ENCODE data around the gene NSD1. TPM values are rescaled to one million over a fixed set of nuclear protein-coding genes. Genes with fewer than 3 reads are reported as not detected.

The NSD1 gene
- total RNA-seq, 1 donor from 2014 or later: 38.5 TPM

Other genes with a start within 250 kb of the NSD1 start
- 3.7 TPM for gene HK3, start 234.4 kb upstream of the NSD1 start, total RNA-seq
- 32.9 TPM for gene UIMC1, start 127.0 kb upstream of the NSD1 start, total RNA-seq
- 8.3 TPM for gene ZNF346, start 111.1 kb upstream of the NSD1 start, total RNA-seq
- gene FGFR4, start 46.9 kb upstream of the NSD1 start, total RNA-seq: 1.4 TPM
- 21.6 TPM for gene RAB24, start 169.9 kb downstream of the NSD1 start, total RNA-seq
- 35.2 TPM for gene PRELID1, start 170.0 kb downstream of the NSD1 start, total RNA-seq
- gene MXD3, start 178.1 kb downstream of the NSD1 start, total RNA-seq: 1.7 TPM
- gene LMAN2, start 217.9 kb downstream of the NSD1 start, total RNA-seq: 61.2 TPM
- 2.0 TPM for gene RGS14, start 224.2 kb downstream of the NSD1 start, total RNA-seq